Measurements from ENCODE around the gene SNTN. TPM values are rescaled to one million over a fixed set of nuclear protein-coding genes. Genes with fewer than 3 reads are reported as not detected.
A peak's percentile ranks its signal among the peaks of the same experiment; 100 is the strongest.

SNTN gene
- total RNA-seq, 1 donor from 2014 or later = not detected

- H3K27ac Mint-ChIP-seq (ENCODE audit: unreplicated experiment) = peak overlapping the region; percentile 18
- TF ChIP-seq CTCF (IDR thresholded peaks at IDR 0.05) = no peak
- H3K9me3 Mint-ChIP-seq (ENCODE audit: low read depth) = peaks cover 4% of the 10 kb centered on the region
- H3K27me3 Mint-ChIP-seq (ENCODE audit: low read depth) = peaks cover 2% of the 10 kb centered on the region
- H3K36me3 Mint-ChIP-seq (ENCODE audit: low read depth) = no peaks in the 10 kb centered on the region
- H3K4me1 Mint-ChIP-seq (ENCODE audit: low read depth) = peaks cover 20% of the 10 kb centered on the region
- H3K4me3 Mint-ChIP-seq (ENCODE audit: unreplicated experiment) = no peak overlapping the region
- DNase-seq (ENCODE audit: low spot score) = no peak
Measured at GRCh38 chr3:63654931-63655330, 2.5 kb downstream of the SNTN start.

DNA sequence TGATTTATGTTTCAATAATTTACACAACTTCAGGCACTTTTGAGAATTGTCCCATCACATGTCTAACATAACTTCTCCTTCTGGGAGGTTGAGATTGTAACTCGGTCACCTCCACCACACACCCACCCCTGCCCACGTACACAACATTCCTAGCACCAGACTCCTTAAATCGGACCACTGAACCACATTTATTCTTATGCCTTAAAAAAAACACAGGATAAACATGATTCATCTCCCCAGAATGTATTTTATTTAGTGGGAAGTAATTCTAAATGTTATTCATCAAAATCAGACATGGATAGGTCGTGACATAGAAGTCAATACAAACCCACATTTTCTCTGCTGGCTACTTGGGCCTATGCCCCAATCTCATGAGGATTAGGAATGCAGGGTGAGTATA, 3.0 kb downstream of the SNTN start:
- no peaks in the 10 kb centered on the region for H3K36me3 Mint-ChIP-seq (ENCODE audit: low read depth)
- peak overlapping the region; percentile 88 for H3K27ac Mint-ChIP-seq (ENCODE audit: unreplicated experiment)
- peaks cover 4% of the 10 kb centered on the region for H3K9me3 Mint-ChIP-seq (ENCODE audit: low read depth)
- H3K4me3 Mint-ChIP-seq (ENCODE audit: unreplicated experiment) = no peak overlapping the region
- H3K27me3 Mint-ChIP-seq (ENCODE audit: low read depth) = peaks cover 5% of the 10 kb centered on the region
- peaks cover 20% of the 10 kb centered on the region for H3K4me1 Mint-ChIP-seq (ENCODE audit: low read depth)
- DNase-seq (ENCODE audit: low spot score) = no peak
- TF ChIP-seq CTCF (IDR thresholded peaks at IDR 0.05) = no peak

- no peak for DNase-seq (ENCODE audit: low spot score)
- no peak overlapping the region for H3K4me3 Mint-ChIP-seq (ENCODE audit: unreplicated experiment)
- H3K27me3 Mint-ChIP-seq (ENCODE audit: low read depth) = peaks cover 5% of the 10 kb centered on the region
- H3K4me1 Mint-ChIP-seq (ENCODE audit: low read depth) = peaks cover 20% of the 10 kb centered on the region
- H3K9me3 Mint-ChIP-seq (ENCODE audit: low read depth) = peaks cover 4% of the 10 kb centered on the region
- no peaks in the 10 kb centered on the region for H3K36me3 Mint-ChIP-seq (ENCODE audit: low read depth)
- no peak for TF ChIP-seq CTCF (IDR thresholded peaks at IDR 0.05)
- H3K27ac Mint-ChIP-seq (ENCODE audit: unreplicated experiment) = no peak overlapping the region
Measured at GRCh38 chr3:63656786-63657185, 4.3 kb downstream of the SNTN start.

DNA sequence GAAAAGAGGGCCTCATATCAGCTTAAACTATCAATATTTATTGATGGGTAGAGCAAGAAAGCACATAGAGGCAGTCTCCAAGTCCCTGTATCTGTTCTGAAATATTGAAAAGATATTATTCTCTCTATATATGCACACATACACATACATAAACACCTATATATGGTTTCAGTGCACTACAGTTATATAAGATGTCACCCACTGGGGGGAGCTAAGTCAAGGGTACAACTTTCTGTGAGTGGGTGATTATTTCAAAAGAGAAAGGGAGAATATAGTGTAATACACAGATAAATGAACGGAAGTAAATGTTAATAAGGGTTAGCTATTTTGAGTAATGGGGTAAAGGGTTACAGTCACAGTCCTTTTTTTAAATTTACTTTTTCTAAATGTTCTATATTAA, 8.8 kb downstream of the SNTN start:
- H3K36me3 Mint-ChIP-seq (ENCODE audit: low read depth) = no peaks in the 10 kb centered on the region
- TF ChIP-seq CTCF (IDR thresholded peaks at IDR 0.05) = peak; percentile 55
- no peak overlapping the region for H3K27ac Mint-ChIP-seq (ENCODE audit: unreplicated experiment)
- H3K4me1 Mint-ChIP-seq (ENCODE audit: low read depth) = no peaks in the 10 kb centered on the region
- H3K27me3 Mint-ChIP-seq (ENCODE audit: low read depth) = peaks cover 6% of the 10 kb centered on the region
- no peak overlapping the region for H3K4me3 Mint-ChIP-seq (ENCODE audit: unreplicated experiment)
- H3K9me3 Mint-ChIP-seq (ENCODE audit: low read depth) = peaks cover under 1% of the 10 kb centered on the region
- DNase-seq (ENCODE audit: low spot score) = no peak

DNA sequence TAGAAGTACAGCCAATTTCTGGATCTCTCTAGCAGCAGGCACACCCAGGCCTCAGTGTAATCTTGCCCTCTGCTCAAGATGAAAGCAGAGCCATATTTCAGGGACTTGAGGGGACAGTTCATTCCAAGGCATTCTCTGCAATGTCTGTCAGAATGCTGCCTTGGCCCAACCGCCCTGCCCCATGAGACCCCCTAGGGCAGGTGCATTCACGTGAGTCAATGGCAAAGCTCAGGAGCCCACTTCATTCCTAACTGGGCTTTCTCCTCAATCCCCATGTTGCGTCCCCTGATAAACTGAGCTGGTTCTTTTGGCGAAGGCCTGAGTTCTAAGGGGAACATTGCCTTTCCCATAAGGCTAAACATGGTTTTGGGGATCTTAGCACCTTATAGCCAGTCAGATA, 9.5 kb downstream of the SNTN start:
- H3K36me3 Mint-ChIP-seq (ENCODE audit: low read depth) = no peaks in the 10 kb centered on the region
- peaks cover 6% of the 10 kb centered on the region for H3K27me3 Mint-ChIP-seq (ENCODE audit: low read depth)
- DNase-seq (ENCODE audit: low spot score) = no peak
- H3K9me3 Mint-ChIP-seq (ENCODE audit: low read depth) = no peaks in the 10 kb centered on the region
- TF ChIP-seq CTCF (IDR thresholded peaks at IDR 0.05) = no peak
- H3K4me3 Mint-ChIP-seq (ENCODE audit: unreplicated experiment) = no peak overlapping the region
- no peaks in the 10 kb centered on the region for H3K4me1 Mint-ChIP-seq (ENCODE audit: low read depth)
- no peak overlapping the region for H3K27ac Mint-ChIP-seq (ENCODE audit: unreplicated experiment)

Measured in chondrocyte (in vitro differentiated cells).